ENCODE measurements around the gene SERBP1.
"Not testable (repeated sequence)": the region's sequence is repeated elsewhere in the genome, so short reads cannot be mapped to it uniquely, and the experiment has no call there.

Gene SERBP1

GRCh38 chr1:67430358-67431155 lies at the start of gene SERBP1:
TSS of gene SERBP1 (minus strand) at chr1:67430402. CDS start at chr1:67430300, 102 bp downstream.
- DNase-seq = peak; percentile 92

DNA sequence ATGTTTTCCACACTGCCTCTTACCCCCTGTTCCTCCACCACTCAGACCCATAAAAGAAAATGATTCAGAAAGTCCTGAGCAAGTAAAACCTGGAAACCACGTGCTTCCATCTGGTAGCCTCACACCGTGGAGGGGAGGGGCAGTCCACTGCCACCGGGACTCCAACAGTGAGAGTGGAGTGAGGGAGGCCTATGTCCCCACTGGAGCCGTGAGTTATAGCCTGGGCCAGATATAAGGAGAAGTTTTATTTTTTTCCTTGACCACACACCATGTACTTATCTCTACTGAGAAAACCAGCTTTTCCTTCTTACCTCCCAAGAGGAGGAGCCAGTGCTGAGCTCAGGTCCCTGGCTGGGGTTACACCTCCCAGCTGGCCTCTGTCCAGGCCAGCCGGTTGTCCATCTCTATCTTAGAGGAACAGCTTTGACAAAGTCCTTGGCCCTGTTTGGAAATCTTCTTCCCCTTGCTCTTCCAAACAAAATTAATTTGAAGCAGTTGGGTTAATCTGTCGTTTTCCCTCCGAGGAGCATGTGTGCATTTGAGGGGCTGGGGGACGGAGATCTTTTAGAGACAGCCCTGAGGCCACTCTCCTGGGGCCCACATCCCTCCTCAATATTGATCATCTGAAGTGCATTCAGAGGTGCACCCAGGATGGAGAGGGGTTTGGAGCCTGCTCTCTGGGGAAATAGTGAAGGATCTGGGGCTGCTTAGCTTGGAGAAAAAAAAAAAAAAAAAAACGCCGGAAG lies 49.1 kb upstream of the SERBP1 start:
- DNase-seq = peak; percentile 51

- DNase-seq = no peak
Observed at GRCh38 chr1:67476906-67477305, 46.7 kb upstream of the SERBP1 start.

GRCh38 chr1:67476006-67476482 lies 45.8 kb upstream of the SERBP1 start:
- no peak for DNase-seq

DNA sequence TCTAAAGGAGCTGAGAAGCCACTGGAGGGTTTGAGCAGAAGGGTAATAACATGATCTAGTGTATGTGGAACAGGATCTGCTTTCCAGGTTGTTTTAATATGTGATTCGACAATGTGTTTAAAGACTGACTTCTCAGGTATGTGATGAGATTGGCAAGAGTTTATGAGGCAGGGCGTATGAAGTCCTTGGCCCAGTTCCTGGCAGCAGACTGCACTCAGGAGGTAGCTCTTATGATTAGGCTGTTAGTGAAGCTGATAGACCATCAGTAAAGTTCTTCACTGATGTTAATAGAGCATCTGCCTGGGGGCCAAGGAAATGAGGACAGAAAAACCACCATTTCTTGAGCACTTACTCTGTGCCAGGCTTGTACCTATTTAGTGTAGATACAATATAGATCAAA lies 41.9 kb upstream of the SERBP1 start:
- no peak for DNase-seq

- no peak for DNase-seq
Observed at GRCh38 chr1:67469431-67469830, 39.2 kb upstream of the SERBP1 start.

GRCh38 chr1:67468066-67468718 lies 38.0 kb upstream of the SERBP1 start:
- DNase-seq = no peak

GRCh38 chr1:67465375-67465774 lies 35.2 kb upstream of the SERBP1 start:
- no peak for DNase-seq

DNA sequence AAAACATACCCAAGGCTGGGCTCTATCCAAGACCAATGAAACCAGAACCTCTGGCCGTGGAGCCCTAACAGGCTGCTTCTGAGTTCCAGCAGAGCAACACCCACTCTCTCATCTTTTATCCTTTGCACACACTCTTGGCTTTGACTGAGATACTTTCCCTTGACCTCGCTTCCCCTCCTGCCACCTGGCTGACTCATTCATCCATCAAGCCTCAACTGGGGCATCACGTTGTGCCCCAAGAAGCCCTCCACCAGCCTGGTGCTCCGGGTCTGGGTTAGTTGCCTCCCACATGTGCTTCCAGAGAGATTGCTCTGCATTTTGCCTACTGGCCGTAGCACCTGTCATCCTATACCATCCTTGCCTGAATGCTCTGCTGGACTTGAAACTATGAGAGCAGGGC lies 34.5 kb upstream of the SERBP1 start:
- DNase-seq = no peak

DNA sequence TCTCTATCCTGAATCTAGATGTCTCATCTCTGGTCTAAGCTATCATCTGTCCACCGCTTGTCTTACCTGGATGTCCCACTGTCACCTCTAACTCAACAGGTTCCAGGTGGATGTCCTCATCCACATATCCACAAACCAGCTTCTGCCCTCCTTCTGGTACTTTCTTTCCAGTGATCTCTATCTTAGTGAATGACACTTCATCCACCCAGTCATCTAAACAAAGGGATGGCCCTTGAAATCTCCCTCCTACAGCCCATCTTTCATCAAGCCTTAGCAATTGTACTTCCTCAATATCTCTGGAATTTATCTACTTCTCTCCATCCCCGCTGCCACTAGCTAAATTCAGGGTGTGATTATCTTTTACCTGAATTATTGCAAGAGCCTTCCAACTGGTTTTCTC lies 33.9 kb upstream of the SERBP1 start:
- DNase-seq = no peak

DNA sequence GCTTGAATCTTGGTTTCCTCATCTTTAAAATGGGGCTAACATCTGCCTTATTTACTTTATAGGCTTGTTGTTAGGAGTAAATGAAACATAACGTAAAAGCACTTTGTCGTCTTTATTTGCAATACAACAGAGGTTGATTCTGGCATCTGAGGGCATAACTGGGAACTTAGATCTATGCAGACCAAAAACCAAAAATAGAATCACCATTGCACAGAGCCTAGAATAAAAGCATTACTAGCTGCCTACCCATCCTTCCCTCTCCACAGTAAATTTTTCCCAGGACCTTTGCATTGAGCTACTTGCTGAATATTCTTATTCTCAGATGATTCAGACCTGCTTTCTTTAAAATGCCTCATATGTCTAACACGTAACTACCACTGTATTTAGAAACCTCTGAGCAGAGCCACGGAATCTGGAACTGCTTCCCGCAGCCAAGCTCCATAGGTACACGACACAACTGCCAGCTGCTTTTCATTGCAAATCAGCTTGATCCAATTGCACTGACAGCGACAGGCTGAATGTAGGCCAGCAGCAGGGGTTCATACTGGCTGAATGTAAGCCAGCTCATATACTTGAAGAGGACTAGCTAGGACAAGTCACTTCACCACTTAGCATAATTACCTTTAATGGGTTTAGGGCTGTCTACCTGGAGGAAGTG lies 33.2 kb upstream of the SERBP1 start:
- DNase-seq = no peak

DNA sequence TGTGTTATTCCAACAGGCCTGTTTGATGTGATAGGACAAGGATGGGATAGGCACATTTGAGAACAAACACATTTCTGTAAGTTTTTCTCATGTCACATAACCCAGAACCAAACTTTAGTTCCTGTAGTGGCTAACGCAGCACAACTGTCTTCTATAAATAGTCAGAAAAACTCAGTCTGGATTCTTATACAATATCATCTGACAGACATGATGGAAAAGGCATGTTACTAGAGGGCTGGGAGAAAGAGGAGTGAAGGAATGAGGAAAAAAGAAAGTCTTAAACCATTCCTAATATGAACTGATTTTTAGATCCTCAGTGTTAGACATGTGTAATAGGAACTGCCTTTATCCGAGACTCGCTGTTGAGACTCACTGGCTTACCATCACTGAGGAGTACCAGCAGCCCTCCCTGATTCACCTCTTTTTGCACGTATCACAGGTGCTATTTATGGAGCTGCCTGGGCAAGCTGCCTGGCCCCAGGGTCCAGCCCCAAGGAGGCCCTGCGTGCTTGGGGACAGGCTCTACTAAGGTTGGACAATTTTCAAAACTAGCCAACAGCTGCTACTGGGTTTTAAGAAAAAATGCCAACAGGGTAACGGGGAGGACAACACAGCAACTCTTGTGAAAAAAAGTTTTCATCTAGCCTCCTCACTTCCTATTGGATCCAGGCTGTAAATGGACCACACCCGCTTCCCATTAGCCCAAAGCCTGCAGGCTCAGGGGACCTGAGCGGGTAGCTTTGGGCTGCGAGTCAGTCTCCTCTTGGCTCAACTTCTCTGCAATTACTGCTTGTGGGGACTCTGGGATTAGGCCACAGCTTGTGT lies 30.7 kb upstream of the SERBP1 start:
- DNase-seq = no peak

DNA sequence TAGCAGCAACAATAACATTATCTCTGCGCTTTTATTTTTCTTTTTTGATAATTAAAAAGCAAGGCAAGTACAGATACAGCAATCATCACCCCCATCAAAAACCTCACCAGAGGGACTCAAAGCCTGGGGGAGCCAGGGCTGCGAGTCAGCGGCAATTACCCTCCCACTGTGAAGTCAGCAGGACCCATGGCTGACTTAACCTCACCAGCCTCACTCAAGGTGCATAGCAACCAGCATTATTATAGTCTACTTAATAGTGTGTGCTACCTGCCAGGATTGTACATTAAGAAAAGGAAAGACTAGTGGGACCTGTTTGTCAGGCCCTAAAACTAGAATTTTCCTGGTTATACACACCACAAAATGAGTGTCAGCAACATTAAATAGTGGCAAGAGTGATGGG lies 28.9 kb upstream of the SERBP1 start:
- no peak for DNase-seq

DNA sequence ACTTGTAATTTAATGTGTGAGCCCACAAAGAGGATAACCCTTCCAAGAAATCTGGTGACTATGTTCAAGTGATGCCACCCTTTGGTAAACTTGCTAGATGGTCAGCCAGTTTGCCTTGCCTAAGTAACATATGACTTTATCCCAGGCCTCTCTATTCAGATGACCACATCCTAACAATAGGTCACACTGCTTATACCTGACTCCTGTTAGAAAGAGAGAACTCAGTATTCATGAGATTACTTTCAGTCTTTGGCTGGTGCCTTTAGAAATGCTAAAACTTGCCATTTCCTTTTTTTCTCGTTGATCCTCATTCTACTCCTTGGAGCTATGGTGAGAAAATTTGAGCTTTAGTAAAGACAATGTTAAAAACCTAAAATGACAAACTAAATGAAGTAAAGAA lies 28.5 kb upstream of the SERBP1 start:
- no peak for DNase-seq

GRCh38 chr1:67457247-67457646 lies 27.0 kb upstream of the SERBP1 start:
- no peak for DNase-seq

DNA sequence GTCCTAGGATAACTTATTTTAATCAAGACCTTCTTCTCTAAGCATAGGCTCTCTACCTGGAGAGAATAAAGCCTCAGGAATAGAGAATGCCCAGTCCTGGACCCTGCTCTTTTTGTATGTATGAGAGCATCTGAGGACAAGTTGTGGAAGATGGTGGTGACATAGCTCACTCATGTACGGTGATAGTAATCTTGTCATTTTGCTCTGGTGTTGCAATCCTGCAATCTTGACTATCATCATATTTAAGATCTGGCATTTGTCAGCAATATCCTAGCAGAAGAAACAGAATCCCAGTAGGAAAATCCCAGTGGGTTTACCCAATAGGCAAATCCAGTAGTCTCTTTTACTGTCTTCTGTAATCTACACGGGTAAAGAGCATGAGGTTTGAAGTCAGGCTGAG lies 21.6 kb upstream of the SERBP1 start:
- no peak for DNase-seq

DNA sequence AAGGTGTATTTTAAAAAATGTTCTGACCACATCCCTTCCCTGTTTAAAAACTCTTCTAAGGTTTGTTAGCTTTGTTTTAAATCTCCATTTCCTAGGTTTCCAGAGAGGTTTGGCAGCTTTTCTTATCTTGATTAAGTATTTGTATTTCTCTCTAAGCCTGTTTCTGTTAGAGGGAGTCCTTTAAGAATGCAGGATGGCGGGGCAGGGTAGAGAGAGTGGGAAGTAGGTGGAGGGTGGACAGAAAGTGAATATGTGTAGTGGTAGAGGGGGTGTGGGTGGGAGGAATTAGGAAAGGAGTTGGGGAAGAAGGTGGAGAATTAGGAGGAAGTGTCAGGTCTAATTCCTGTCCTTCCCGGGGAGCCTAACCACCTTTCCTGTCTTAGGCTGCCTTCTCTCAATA lies 21.2 kb upstream of the SERBP1 start:
- no peak for DNase-seq

DNA sequence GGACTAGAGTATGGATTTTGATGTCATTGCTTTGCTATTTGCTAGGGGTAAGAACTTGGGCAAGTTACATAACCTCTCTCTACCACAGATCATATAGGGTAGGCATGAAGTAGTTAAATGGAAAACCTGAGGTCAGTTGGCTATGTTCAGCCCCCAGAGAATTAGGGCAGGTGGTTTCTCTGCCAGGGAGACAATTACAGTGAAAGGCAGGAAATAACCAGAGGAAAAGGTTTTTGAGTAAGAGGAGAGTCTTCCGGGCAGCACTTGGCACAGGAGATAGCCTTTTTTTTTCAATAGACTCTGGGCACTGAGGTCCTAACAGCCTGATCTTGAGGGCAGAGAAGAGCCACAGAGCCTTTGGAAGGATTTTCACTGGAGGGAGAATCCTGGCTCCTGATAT lies 16.7 kb upstream of the SERBP1 start:
- DNase-seq = no peak

DNA sequence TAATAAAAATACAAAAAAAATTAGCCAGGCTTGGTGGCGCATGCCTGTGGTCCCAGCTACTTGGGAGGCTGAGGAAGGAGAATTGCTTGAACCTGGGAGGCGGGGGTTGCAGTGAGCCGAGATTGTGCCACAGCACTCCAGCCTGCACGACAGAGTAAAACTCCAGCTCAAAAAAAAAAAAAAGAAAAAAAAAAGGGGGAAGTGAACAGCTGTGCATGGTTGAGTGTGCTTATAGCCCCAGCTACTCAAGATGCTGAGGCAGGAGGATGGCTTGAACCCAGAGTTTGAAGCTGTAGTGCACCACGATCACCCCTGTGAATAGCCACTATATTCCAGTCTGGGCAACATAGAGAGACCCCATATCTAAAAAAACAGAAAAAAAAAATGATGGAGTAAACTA lies 15.8 kb upstream of the SERBP1 start:
- DNase-seq = not testable (repeated sequence)

- DNase-seq = no peak
Observed at GRCh38 chr1:67441739-67442281, 11.6 kb upstream of the SERBP1 start.

DNA sequence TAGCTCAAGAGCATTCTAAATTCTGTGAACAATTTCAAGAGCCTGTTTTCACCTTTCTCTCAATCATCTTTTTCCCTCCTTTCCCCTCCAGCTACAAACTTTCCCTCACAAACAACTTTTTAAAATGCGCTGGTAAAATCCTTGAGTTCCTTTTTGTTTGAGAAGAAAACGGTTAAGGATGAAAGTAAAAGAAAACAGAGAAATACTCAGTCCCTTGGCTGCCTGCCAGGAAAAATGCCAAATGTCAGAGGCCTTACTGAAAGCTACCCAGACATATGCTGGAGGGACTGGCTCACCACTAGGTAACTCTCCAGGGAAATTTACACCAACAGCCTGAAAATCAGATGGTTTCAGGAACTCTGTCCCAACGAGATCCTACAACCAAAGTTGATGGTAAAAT lies 11.0 kb upstream of the SERBP1 start:
- DNase-seq = peak; percentile 17

DNA sequence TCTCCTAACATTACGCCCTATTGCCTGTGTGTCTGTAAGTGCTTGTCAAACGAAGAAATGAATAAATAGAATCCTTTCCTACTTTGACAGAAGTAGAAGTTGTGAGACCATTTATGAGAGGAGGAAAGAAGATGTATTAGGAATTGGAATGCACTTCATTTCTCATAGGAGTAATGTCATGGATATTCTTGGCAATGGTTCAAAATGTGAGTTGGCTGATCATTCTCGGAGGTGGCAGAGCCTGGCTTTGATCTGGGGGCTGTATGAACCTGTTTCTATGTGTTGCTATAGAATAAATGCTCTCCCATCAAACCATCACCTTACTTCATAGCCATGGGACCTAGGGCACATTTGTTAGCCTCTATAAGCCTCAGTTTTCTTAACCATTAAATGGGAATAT lies 10.1 kb upstream of the SERBP1 start:
- peak; percentile 12 for DNase-seq
